Measurements from ENCODE around the gene IFI44.

Gene IFI44

DNA sequence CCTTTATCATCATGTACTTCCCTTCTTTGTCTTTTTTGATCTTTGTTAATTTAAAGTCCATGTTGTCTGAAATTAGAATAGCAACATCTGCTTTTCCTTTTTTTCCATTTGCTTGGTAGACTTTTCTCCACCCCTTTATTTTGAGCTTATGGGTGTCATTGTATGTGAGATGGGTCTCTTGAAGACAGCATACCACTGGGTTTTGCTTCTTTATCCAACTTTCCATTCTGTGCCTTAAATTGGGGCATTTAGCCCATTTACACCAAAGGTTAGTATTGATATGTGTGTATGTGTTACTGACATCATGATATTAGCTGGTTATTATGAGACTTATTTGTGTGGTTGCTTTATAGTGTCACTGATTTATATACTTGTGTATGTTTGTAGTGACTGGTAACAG is 50.2 kb downstream of the IFI44 start:
- TF ChIP-seq, protein P1, sequence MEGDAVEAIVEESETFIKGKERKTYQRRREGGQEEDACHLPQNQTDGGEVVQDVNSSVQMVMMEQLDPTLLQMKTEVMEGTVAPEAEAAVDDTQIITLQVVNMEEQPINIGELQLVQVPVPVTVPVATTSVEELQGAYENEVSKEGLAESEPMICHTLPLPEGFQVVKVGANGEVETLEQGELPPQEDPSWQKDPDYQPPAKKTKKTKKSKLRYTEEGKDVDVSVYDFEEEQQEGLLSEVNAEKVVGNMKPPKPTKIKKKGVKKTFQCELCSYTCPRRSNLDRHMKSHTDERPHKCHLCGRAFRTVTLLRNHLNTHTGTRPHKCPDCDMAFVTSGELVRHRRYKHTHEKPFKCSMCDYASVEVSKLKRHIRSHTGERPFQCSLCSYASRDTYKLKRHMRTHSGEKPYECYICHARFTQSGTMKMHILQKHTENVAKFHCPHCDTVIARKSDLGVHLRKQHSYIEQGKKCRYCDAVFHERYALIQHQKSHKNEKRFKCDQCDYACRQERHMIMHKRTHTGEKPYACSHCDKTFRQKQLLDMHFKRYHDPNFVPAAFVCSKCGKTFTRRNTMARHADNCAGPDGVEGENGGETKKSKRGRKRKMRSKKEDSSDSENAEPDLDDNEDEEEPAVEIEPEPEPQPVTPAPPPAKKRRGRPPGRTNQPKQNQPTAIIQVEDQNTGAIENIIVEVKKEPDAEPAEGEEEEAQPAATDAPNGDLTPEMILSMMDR (IDR thresholded peaks at IDR 0.05; ENCODE audit: low read depth, low read length): no peak
- TF ChIP-seq EZH2phosphoT487 (IDR thresholded peaks at IDR 0.05; ENCODE audit: low read depth): no peak
- Histone ChIP-seq H3K9me3 (ENCODE audit: insufficient read depth, low read length) (no peaks in the 10 kb centered on the region), H3K4me2 (ENCODE audit: low read length) (no peak overlapping the region), H3K4me3 (ENCODE audit: low read length) (no peak overlapping the region), H4K20me1 (ENCODE audit: insufficient read depth, low read length) (no peaks in the 10 kb centered on the region), H3K27me3 (ENCODE audit: low read depth, low read length) (no peaks in the 10 kb centered on the region), H3K36me3 (replicated peaks; ENCODE audit: low read depth, low read length) (no peaks in the 10 kb centered on the region), H3K79me2 (ENCODE audit: low read length) (no peaks in the 10 kb centered on the region), H3K27ac (ENCODE audit: low read length) (no peak overlapping the region), H3K4me1 (ENCODE audit: low read length) (no peaks in the 10 kb centered on the region), H2AFZ (ENCODE audit: low read depth, low read length) (no peak overlapping the region), H3K9ac (ENCODE audit: low read length) (no peak overlapping the region)

DNA sequence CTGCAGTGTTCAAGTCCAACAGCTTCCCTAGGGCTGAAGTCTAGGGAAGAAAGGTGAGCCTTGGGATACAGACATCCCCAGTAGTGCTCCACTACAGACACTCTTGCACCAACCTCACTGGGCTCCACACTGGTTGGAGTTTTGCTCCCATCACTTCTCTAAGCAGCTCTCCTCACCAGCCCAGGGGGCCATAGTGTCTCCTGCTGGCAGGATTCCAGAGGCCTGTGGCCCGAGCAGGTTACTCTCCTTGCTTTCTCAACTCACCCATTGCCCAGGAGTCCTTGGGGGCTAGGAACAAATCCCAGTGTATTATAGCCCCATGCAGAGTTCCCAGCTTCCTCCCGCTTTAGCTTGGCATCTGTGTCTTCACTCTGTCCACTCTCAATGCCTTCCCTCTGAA is 52.8 kb downstream of the IFI44 start:
- Histone ChIP-seq H3K27me3 (ENCODE audit: low read depth, low read length) (no peaks in the 10 kb centered on the region), H3K4me1 (ENCODE audit: low read length) (no peaks in the 10 kb centered on the region), H3K36me3 (replicated peaks; ENCODE audit: low read depth, low read length) (no peaks in the 10 kb centered on the region), H3K27ac (ENCODE audit: low read length) (no peak overlapping the region), H2AFZ (ENCODE audit: low read depth, low read length) (no peak overlapping the region), H3K9me3 (ENCODE audit: insufficient read depth, low read length) (no peaks in the 10 kb centered on the region), H3K4me2 (ENCODE audit: low read length) (no peak overlapping the region), H4K20me1 (ENCODE audit: insufficient read depth, low read length) (no peaks in the 10 kb centered on the region), H3K79me2 (ENCODE audit: low read length) (no peaks in the 10 kb centered on the region), H3K4me3 (ENCODE audit: low read length) (no peak overlapping the region), H3K9ac (ENCODE audit: low read length) (no peak overlapping the region)
- TF ChIP-seq, protein P1 (IDR thresholded peaks at IDR 0.05; ENCODE audit: low read depth, low read length): no peak
- TF ChIP-seq EZH2phosphoT487 (IDR thresholded peaks at IDR 0.05; ENCODE audit: low read depth): no peak

DNA sequence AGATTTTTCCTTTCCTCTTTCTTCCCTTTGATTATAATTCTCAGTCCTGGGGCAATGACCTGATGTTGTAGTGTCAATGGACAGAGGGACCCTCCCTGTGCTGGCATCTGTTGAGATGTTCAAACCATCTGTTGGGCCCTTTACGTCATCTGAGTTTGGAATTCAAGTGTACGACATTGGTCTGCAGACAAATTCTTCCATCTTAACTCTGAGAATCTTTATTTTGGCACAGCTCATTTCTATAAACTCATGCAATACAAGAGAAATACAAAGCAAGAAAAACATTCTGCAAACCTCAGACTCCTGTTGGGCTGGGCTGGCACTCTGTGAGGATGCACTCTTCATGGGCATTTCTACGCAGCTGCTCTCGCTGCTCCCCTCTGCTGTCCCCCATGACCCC is 54.2 kb downstream of the IFI44 start:
- TF ChIP-seq EZH2phosphoT487 (IDR thresholded peaks at IDR 0.05; ENCODE audit: low read depth): no peak
- TF ChIP-seq, protein P1 (IDR thresholded peaks at IDR 0.05; ENCODE audit: low read depth, low read length): no peak
- no peak overlapping the region for H2AFZ ChIP-seq (ENCODE audit: low read depth, low read length)
- H3K27ac ChIP-seq (ENCODE audit: low read length): no peak overlapping the region
- H3K4me2 ChIP-seq (ENCODE audit: low read length): no peak overlapping the region
- H3K79me2 ChIP-seq (ENCODE audit: low read length): no peaks in the 10 kb centered on the region
- no peak overlapping the region for H3K9ac ChIP-seq (ENCODE audit: low read length)
- H3K4me3 ChIP-seq (ENCODE audit: low read length): no peak overlapping the region
- no peaks in the 10 kb centered on the region for H3K9me3 ChIP-seq (ENCODE audit: insufficient read depth, low read length)
- no peaks in the 10 kb centered on the region for H3K36me3 ChIP-seq (replicated peaks; ENCODE audit: low read depth, low read length)
- no peaks in the 10 kb centered on the region for H3K4me1 ChIP-seq (ENCODE audit: low read length)
- no peaks in the 10 kb centered on the region for H3K27me3 ChIP-seq (ENCODE audit: low read depth, low read length)
- no peaks in the 10 kb centered on the region for H4K20me1 ChIP-seq (ENCODE audit: insufficient read depth, low read length)

DNA sequence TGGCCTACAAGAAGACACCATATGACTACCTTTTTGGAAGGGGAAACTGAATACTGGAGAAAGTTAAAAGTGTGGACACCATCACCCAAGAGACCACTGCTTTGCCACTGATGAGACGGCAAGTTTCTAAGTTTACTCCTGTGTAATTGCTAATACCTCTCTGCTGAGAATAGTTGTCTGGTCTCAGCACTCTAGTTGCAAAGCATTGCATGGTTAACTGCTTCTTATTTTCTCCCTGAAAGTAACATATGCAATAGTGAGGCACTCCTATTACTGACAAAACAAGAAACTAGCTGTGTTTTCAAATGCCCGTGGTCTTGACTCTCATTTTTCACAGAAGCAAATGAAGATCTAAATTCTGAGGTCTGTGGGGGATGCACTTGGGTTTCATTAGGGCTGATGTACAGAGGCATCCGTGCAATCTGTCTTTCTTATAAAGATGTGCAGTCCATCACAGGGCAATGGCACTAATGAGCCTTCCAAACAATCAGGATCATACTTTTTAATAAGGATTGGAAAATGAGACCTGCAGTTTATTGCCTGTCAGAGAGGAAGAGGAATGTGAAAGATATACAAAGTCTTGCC is 62.9 kb downstream of the IFI44 start:
- no peaks in the 10 kb centered on the region for H3K9me3 ChIP-seq (ENCODE audit: insufficient read depth, low read length)
- no peak overlapping the region for H3K4me3 ChIP-seq (ENCODE audit: low read length)
- TF ChIP-seq, protein P1 (IDR thresholded peaks at IDR 0.05; ENCODE audit: low read depth, low read length): no peak
- TF ChIP-seq EZH2phosphoT487 (IDR thresholded peaks at IDR 0.05; ENCODE audit: low read depth): no peak
- no peak overlapping the region for H3K9ac ChIP-seq (ENCODE audit: low read length)
- no peaks in the 10 kb centered on the region for H3K79me2 ChIP-seq (ENCODE audit: low read length)
- no peaks in the 10 kb centered on the region for H3K27me3 ChIP-seq (ENCODE audit: low read depth, low read length)
- no peaks in the 10 kb centered on the region for H3K4me1 ChIP-seq (ENCODE audit: low read length)
- H3K36me3 ChIP-seq (replicated peaks; ENCODE audit: low read depth, low read length): no peaks in the 10 kb centered on the region
- H2AFZ ChIP-seq (ENCODE audit: low read depth, low read length): no peak overlapping the region
- H3K4me2 ChIP-seq (ENCODE audit: low read length): no peak overlapping the region
- H3K27ac ChIP-seq (ENCODE audit: low read length): no peak overlapping the region
- no peaks in the 10 kb centered on the region for H4K20me1 ChIP-seq (ENCODE audit: insufficient read depth, low read length)

Data from OCI-LY3 (cell line).